A673 (cell line): Measurements from ENCODE around the gene FOSL1. TPM values are rescaled to one million over a fixed set of nuclear protein-coding genes. Genes with fewer than 3 reads are reported as not detected.

Experiments
- BruUV-seq: library from RNA; stranded (reverse); fragments of 400-500 nt; replicated peaks from 2 replicates; lab custom pipeline; 2021; lab: Mats Ljungman, UMichigan
- CTCF ChIA-PET: fragments of 300-600 bp; sonication (Branson Sonifier 250); formaldehyde crosslinking; loops from one replicate; lab custom pipeline; 2022; ENCODE audit warnings: antibody characterized with exemption; lab: Charles Lee
- POLR2A ChIA-PET: fragments of 300-600 bp; sonication (Branson Sonifier 250); formaldehyde crosslinking; loops from one replicate; lab custom pipeline; 2022; ENCODE audit warnings: antibody characterized with exemption; ENCODE audit not compliant: low non-redundant PET; lab: Charles Lee
- DNase-seq: peaks from one replicate; pipeline ENCODE4 v3.0.0-alpha.2; 2015; ENCODE audit warnings: low spot score
- H3K27ac ChIP-seq: fragments of 200-600 bp; sonication (generic); 2 replicates; pipeline ENCODE4 v1.5.1; 2016; ENCODE audit warnings: mixed run types, low read depth, mild to moderate bottlenecking, mixed read lengths, antibody characterized with exemption, low read length; ENCODE audit not compliant: poor library complexity, severe bottlenecking
- H3K27me3 ChIP-seq: fragments of 200-600 bp; sonication (generic); replicated peaks from 2 replicates; pipeline ENCODE4 v1.6.1; 2017; ENCODE audit warnings: mixed run types, low read depth, mild to moderate bottlenecking, mixed read lengths, antibody characterized with exemption, low read length; ENCODE audit not compliant: insufficient read depth, poor library complexity
- H3K36me3 ChIP-seq: fragments of 200-600 bp; sonication (generic); 2 replicates; pipeline ENCODE4 v1.6.1; 2016; ENCODE audit warnings: mixed run types, mild to moderate bottlenecking, mixed read lengths, antibody characterized with exemption, low read length; ENCODE audit not compliant: insufficient read depth, poor library complexity, severe bottlenecking
- H3K4me1 ChIP-seq: fragments of 200-600 bp; sonication (generic); 2 replicates; pipeline ENCODE4 v1.6.1; 2017; ENCODE audit warnings: mixed run types, mild to moderate bottlenecking, mixed read lengths, antibody characterized with exemption, low read length; ENCODE audit not compliant: insufficient read depth, poor library complexity, severe bottlenecking
- H3K4me3 ChIP-seq: fragments of 200-600 bp; sonication (generic); 2 replicates; pipeline ENCODE4 v1.5.1; 2016; ENCODE audit warnings: low read depth, mixed run types, mild to moderate bottlenecking, mixed read lengths, low read length; ENCODE audit not compliant: poor library complexity, severe bottlenecking
- H3K9me3 ChIP-seq: fragments of 200-600 bp; sonication (generic); 2 replicates; pipeline ENCODE4 v1.6.1; 2016; ENCODE audit warnings: mixed run types, low read depth, mild to moderate bottlenecking, mixed read lengths, antibody characterized with exemption, low read length; ENCODE audit not compliant: poor library complexity, severe bottlenecking
- CTCF ChIP-seq: fragments of 300-800, 200-600 bp; sonication (generic); conservative IDR thresholded peaks from 2 replicates; pipeline ENCODE4 v1.5.1; 2017; ENCODE audit warnings: low read depth, mild to moderate bottlenecking, antibody characterized with exemption, low read length, moderate library complexity, mixed read lengths
- EZH2 ChIP-seq: fragments of 200-600 bp; sonication (generic); IDR thresholded peaks from 2 replicates; pipeline ENCODE4 v1.6.1; 2017; ENCODE audit warnings: borderline replicate concordance, low read depth, mild to moderate bottlenecking, mixed read lengths, antibody characterized with exemption, low read length; ENCODE audit not compliant: poor library complexity, severe bottlenecking
- intact Hi-C: fragments of 100-400 bp; cut with micrococcal nuclease; formaldehyde crosslinking; loops from one replicate; pipeline ENCODE4 v1.10.0; 2022; ENCODE audit not compliant: unreplicated experiment
- total RNA-seq: library from RNA; stranded (reverse); gene quantifications from 2 replicates; pipeline ENCODE4 v1.2.3, GENCODE V29; 2021

FOSL1 gene
- total RNA-seq, 1 experiment from 2014 or later: 29.0 TPM

GRCh38 chr11:65859812-65860277 is 40.3 kb downstream of the FOSL1 start:
- Histone ChIP-seq H3K36me3 (peaks cover 50% of the 10 kb centered on the region), H3K9me3 (no peaks in the 10 kb centered on the region), H3K4me3 (peak overlapping the region; percentile 95), H3K4me1 (peaks cover 25% of the 10 kb centered on the region), H3K27me3 (no peaks in the 10 kb centered on the region), H3K27ac (peak overlapping the region; percentile 99)
- CTCF ChIA-PET: interaction anchor here (0.5 to 2.4 kb wide), 20 partner anchors 8 to 501 kb away, joined by 3 to 65 read pairs (median 4); partner anchors contain the start of genes BANF1, CCDC85B, EIF1AD and FIBP
- intact Hi-C loops: loop anchor here (5.0 kb wide), 1 partner anchor 1083 kb away; the partner anchor contains the start of gene SF1
- no peak for DNase-seq
- POLR2A ChIA-PET: interaction anchor here (0.5 to 1.4 kb wide), 10 partner anchors 9 to 854 kb away, joined by 3 to 11 read pairs (median 3); partner anchors contain the start of genes CCDC85B and FIBP
- no TSS peak for BruUV-seq
- TF ChIP-seq CTCF (no peak), EZH2 (no peak)

- H3K36me3 ChIP-seq: peaks cover 50% of the 10 kb centered on the region
- TF ChIP-seq CTCF: peak; percentile 44; the same call in 1 of the 2 replicates
- no peak for TF ChIP-seq EZH2
- ChIA-PET CTCF (interaction anchor here (0.5 to 2.4 kb wide), 14 partner anchors 8 to 244 kb away, joined by 3 to 65 read pairs (median 5); partner anchors contain the start of genes CCDC85B, FIBP and PCNX3), POLR2A (interaction anchor here (0.5 to 1.4 kb wide), 8 partner anchors 9 to 854 kb away, joined by 3 to 11 read pairs (median 4); partner anchors contain the start of genes CCDC85B and FIBP)
- intact Hi-C loops: loop anchor here (5.0 kb wide), 1 partner anchor 1082 kb away; the partner anchor contains the start of gene SF1
- peak; percentile 100 for DNase-seq
- no peaks in the 10 kb centered on the region for H3K27me3 ChIP-seq
- H3K9me3 ChIP-seq: no peaks in the 10 kb centered on the region
- peak overlapping the region; percentile 99 for H3K27ac ChIP-seq
- H3K4me3 ChIP-seq: peak overlapping the region; percentile 95
- H3K4me1 ChIP-seq: peaks cover 25% of the 10 kb centered on the region
- BruUV-seq: no TSS peak
Observed at GRCh38 chr11:65859095-65859811, 40.9 kb downstream of the FOSL1 start.

- POLR2A ChIA-PET: interaction anchor here (0.6 to 1.4 kb wide), 4 partner anchors 32 to 446 kb away, joined by 3 to 18 read pairs (median 8); partner anchors contain the start of gene CCDC85B
- no peaks in the 10 kb centered on the region for H3K27me3 ChIP-seq
- H3K4me1 ChIP-seq: peaks cover 25% of the 10 kb centered on the region
- BruUV-seq: no TSS peak
- CTCF ChIA-PET: interaction anchor here (0.6 to 2.4 kb wide), 4 partner anchors 13 to 30 kb away, joined by 3 to 14 read pairs (median 12); partner anchors contain the start of gene FIBP
- no peaks in the 10 kb centered on the region for H3K9me3 ChIP-seq
- TF ChIP-seq CTCF: no peak
- TF ChIP-seq EZH2: no peak
- peaks cover 50% of the 10 kb centered on the region for H3K36me3 ChIP-seq
- DNase-seq: no peak
- peak overlapping the region; percentile 99 for H3K27ac ChIP-seq
- H3K4me3 ChIP-seq: peak overlapping the region; percentile 95
- intact Hi-C loops: loop anchor here (1.0 to 5.0 kb wide), 2 partner anchors 30 to 1081 kb away; partner anchors contain the start of genes FIBP and SF1
Observed at GRCh38 chr11:65858681-65859087, 41.5 kb downstream of the FOSL1 start.
